GM19023 (cell line): ENCODE measurements around the gene BLCAP.

Experiments
- ATAC-seq: cut with Tn5 transposase; IDR thresholded peaks from one replicate; pipeline ENCODE4 v1.9.1; 2021; ENCODE audit warnings: mild to moderate bottlenecking, moderate library complexity; ENCODE audit not compliant: unreplicated experiment

The BLCAP gene

GRCh38 chr20:37518059-37518458 lies 9.6 kb downstream of the BLCAP start:
- no peak for ATAC-seq

DNA sequence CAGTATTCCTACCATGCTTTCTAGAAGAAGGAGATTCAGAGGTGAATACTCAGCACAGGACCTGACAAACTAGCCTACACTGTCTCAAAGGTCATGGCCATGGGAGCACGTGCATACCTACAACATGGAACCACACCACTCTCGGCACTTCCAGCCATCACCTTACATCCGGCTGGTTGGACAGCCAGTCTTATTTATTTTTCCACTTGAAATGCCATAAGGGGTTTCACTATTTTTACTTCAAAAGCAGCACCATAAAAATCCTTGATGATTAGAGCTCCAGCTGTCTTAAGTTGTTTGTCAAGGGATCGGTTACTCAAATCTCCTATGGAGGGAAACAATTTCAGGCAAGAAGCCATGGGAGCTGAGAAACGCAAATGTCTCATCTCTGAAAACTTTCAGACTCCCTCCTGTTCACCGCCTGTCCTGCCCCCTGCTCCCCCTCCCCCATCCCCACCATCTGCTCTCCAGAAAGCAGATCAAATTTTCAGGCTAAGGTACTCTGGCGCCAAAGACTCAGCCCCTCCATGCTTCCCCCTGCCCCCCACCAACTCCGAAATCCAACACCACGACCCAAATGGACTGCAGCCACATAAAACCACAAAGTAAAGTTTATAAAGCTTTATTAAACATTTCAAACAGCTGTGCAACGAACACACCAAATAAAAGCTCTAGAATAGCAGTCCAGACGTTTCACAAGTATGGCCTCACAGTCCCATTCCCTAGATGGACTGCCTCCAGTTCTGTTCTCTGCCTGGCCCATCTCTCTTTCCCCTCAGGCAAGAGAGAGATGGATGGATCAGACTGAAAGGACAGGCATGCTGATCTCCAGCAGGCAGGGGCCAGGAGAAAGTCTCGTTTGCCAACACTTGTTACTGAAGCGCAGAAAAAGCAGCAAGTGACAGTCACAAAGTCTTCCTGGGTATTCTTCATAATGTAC lies 10.6 kb downstream of the BLCAP start:
- ATAC-seq, result no peak

DNA sequence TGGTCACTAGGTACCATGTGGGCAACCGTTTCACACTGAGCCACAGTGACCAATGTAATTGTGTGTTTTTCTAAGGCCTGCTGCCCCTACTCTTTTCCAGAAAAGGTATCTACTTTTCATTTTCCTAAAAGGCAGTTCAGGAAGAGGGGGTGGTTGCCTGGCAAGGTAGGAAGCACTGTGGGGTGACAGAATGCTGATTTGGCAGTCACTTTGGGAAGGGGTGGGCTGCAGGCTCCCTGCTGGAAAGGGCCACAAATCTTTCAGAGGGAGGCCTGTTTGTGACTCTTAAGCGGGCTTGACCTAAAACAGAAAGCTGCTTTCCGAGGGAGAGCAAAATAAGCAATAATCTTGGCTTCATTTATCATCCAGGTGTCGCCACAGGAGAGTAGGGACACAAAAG lies 11.8 kb downstream of the BLCAP start:
- ATAC-seq, result no peak

GRCh38 chr20:37513779-37514359 lies 13.8 kb downstream of the BLCAP start:
- ATAC-seq, result no peak

DNA sequence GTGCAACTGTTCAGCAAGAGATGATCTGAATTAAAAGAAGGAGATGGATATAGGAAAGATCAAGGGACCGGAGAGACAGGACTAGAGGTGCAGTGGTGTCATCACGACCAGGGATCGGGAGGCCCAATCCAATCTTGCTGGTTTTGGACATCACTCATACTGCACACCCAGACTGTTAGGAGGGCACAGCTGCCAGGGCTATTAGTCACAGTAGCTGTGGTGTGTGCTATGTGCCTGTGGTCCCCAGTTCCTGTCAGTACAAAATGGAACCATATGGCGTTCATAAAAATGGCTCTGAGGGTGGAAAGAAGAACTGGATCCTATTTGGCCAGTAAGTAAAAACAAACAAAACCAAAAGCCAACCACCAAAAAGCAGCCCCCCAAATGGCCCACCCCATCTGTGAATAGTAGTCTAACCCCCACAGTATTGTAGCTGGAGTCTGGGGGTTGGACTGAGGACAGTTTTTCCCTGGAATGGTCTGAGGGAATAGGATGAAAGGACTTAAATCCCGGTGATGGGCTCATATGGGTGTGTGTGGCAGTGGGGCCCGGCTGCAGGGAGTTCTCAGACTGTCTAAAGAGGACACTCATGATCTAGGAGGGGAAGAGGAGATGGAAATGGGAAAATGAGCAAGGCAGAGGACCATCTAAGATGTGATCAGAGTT lies 15.9 kb downstream of the BLCAP start:
- ATAC-seq, result no peak

DNA sequence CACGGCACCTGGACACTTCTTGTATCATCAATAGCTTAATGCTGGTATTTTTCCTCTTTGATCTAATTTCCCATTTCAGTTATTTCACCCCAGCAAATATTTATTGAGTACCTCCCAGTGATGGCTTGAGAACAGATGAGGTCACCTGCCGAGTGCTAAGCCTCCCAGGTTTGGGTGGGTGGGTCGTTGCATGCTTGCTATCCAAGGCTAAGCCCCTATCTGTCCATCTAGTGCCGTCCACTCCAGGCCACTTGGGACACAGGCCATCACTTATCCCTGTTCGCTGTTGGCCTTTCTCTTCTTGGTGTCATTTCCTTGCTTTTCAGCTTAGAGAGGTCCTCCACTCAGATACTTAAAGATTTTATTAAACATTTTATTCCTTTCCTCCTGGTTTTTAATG lies 17.4 kb downstream of the BLCAP start:
- ATAC-seq, result no peak

DNA sequence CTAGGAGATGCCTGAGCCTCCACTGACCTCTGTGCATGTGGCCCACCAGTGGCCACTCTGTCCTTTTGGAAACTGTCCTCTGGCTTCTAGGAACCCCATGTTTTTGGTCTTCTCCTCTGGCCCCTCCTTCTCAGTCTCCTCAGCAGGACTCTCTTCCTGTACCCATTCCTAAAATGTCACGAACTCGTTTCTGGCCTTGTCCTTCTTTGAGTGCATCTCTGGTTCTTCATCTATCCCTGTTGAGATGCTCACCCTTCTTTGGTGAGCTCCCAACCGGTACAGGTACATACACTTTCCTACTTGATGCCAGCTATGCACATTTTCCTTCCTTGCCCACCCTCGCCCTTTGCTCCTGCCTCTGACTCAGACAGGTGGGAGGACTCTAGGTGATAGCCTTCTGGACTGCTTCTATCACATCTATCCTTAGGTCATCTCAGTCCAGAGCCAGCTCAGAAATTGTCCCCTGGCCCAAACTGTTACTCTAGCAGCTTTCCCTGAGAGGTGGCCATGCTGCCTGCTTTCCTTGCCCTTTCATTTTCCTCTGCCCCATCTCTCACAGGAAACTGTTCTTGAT lies 21.4 kb downstream of the BLCAP start:
- no peak for ATAC-seq

- ATAC-seq, result no peak
These were observed 22.2 kb downstream of the BLCAP start for GRCh38 chr20:37505263-37506151.

GRCh38 chr20:37504404-37505096 lies 23.1 kb downstream of the BLCAP start:
- no peak for ATAC-seq

GRCh38 chr20:37503256-37503927 lies 24.3 kb downstream of the BLCAP start:
- no peak for ATAC-seq

DNA sequence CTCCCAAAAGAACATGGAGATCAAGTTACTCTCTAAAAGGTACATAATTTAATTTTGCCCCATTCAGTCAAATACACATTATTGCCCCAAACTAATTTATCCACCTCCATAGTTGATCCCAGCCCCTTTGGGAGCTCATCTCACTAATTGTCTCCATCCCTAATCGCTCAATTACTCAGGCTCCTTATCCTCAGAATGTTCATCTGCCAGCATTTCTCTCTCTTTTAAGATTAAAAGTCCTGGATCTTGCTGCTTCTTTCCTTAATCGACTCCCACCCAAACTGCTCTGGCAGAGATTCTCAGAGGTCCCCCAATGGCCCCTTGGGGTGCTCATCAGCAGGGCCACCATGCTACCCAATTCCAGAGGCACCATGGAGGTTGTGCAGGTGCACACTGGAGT lies 25.0 kb downstream of the BLCAP start:
- no peak for ATAC-seq

GRCh38 chr20:37501940-37502339 lies 25.7 kb downstream of the BLCAP start:
- no peak for ATAC-seq

- no peak for ATAC-seq
These were observed 27.4 kb downstream of the BLCAP start for GRCh38 chr20:37500311-37500710.

DNA sequence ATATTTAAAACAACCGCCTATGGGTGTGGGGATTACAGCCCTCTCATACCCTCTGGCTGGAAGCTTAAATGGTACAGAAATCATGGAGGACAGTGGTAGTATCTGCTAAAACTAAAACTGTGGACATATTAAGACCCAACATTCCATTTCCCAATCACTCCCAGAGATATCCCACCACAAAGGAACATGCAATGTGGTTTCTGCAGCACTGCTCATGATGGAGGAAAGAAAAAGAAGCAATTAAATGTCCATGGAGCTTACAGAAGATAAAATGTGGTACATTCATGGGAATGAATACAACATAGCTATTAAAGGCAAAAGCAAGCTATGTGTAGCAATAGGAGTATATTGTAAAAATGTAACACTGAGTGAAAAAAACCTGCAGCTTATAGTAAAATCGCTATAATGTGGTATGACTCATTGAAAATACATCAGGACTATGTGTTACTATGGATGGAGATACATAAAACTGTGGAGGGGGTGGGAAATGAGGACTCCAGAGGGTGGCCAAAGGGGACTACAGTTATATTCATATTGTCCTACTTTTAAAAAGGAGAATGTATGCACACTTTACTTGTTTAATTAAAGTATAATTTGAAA lies 29.5 kb downstream of the BLCAP start:
- no peak for ATAC-seq

- no peak for ATAC-seq
These were observed 32.9 kb downstream of the BLCAP start for GRCh38 chr20:37494796-37495195.

- no peak for ATAC-seq
These were observed 33.4 kb downstream of the BLCAP start for GRCh38 chr20:37494301-37494700.

GRCh38 chr20:37492945-37493344 lies 34.7 kb downstream of the BLCAP start:
- no peak for ATAC-seq

DNA sequence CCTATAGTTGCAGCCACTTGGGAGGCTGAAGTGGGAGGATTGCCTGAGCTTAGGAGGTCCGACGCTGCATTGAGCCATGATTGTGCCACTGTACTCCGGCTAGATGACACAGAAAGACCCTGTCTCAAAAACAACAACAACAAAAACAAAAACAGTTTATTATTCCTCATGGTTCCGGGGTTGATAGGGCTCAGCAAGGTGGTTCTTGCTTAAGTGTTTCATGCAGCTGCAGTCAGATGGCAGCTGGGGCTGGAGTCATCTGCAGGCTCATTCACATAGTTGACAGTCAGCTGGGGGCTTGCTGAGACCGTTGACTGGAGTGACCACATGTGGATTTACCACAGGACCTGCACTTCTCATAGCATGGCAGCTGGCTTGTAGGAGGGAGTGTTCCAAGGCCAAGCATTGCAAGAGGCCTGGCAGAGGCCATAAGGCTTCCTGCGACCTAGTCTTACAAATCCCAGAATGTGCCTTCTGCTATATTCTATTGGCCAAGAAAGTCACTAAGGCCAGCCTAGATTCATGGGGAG lies 35.5 kb downstream of the BLCAP start:
- ATAC-seq, result no peak
